PFSK-1 (cell line): ENCODE data around the gene RCC1.

Experiments
- FOXP2 ChIP-seq: optimal IDR thresholded peaks from 2 replicates; pipeline ENCODE3; 2011; ENCODE audit warnings: borderline replicate concordance, control low read depth, inconsistent platforms; ENCODE audit not compliant: insufficient read depth; ENCODE audit errors: extremely low read length, extremely low read depth
- POLR2AphosphoS5 ChIP-seq: IDR thresholded peaks from 2 replicates; pipeline ENCODE4 v1.6.1; 2012; ENCODE audit warnings: low read depth, mild to moderate bottlenecking, control low read depth, low read length, moderate library complexity
- REST ChIP-seq, 2 experiments: IDR thresholded peaks; 2 replicates each; pipeline versions ENCODE4 v1.6.1 to v1.8.0; 2011 to 2012; ENCODE audit warnings: low read depth in 2 of 2, low read length in 2 of 2, control low read depth in 1 of 2, inconsistent platforms in 1 of 2, mild to moderate bottlenecking in 1 of 2, moderate library complexity in 1 of 2; ENCODE audit not compliant: insufficient read depth in 1 of 2
- SIN3A ChIP-seq: IDR thresholded peaks from 2 replicates; pipeline ENCODE4 v1.6.1; 2012; ENCODE audit warnings: mild to moderate bottlenecking, low read length, moderate library complexity, borderline replicate concordance; ENCODE audit not compliant: insufficient read depth
- TAF1 ChIP-seq: IDR thresholded peaks from 2 replicates; pipeline ENCODE4 v1.6.1; 2012; ENCODE audit warnings: low read length, control low read depth, borderline replicate concordance; ENCODE audit not compliant: insufficient read depth

Gene RCC1

GRCh38 chr1:28571911-28572310 lies 66.1 kb downstream of the RCC1 start:
- no peak for TF ChIP-seq SIN3A
- no peak for TF ChIP-seq TAF1
- no peak for TF ChIP-seq POLR2AphosphoS5
- no peak for TF ChIP-seq REST (IDR thresholded peaks at IDR 0.05; ENCODE audit: insufficient read depth in 1 of 2, low read depth in 2 of 2, low read length in 2 of 2)
- TF ChIP-seq FOXP2 = no peak

GRCh38 chr1:28573564-28573963 lies 67.7 kb downstream of the RCC1 start:
- no peak for TF ChIP-seq SIN3A
- no peak for TF ChIP-seq REST (IDR thresholded peaks at IDR 0.05; ENCODE audit: insufficient read depth in 1 of 2, low read depth in 2 of 2, low read length in 2 of 2)
- TF ChIP-seq TAF1 = no peak
- TF ChIP-seq FOXP2 = no peak
- TF ChIP-seq POLR2AphosphoS5 = no peak

- peak; percentile 39; the same call in 1 of the 2 replicates for TF ChIP-seq POLR2AphosphoS5
- TF ChIP-seq SIN3A = peak; percentile 97; the same call in 1 of the 2 replicates
- no peak for TF ChIP-seq REST (IDR thresholded peaks at IDR 0.05; ENCODE audit: insufficient read depth in 1 of 2, low read depth in 2 of 2, low read length in 2 of 2)
- TF ChIP-seq FOXP2 = no peak
- no peak for TF ChIP-seq TAF1
Measured at GRCh38 chr1:28577052-28577678, 71.3 kb downstream of the RCC1 start.

- peak; percentile 71 for TF ChIP-seq POLR2AphosphoS5
- peak; percentile 17; the same call in 1 of the 2 replicates for TF ChIP-seq SIN3A
- TF ChIP-seq REST (IDR thresholded peaks at IDR 0.05; ENCODE audit: insufficient read depth in 1 of 2, low read depth in 2 of 2, low read length in 2 of 2) = no peak
- no peak for TF ChIP-seq TAF1
- TF ChIP-seq FOXP2 = no peak
Measured at GRCh38 chr1:28577738-28578536, 72.1 kb downstream of the RCC1 start.
